HepG2 (cell line): ENCODE results near the gene CCDC59. TPM values are rescaled to one million over a fixed set of nuclear protein-coding genes. Genes with fewer than 3 reads are reported as not detected.
A peak's percentile ranks its signal among the peaks of the same experiment; 100 is the strongest.

ENCODE experiments used
- AKNA ChIP-seq: sonication (generic); formaldehyde crosslinking; IDR thresholded peaks from 2 replicates; pipeline ENCODE4 v1.4.0; 2020; ENCODE audit warnings: missing genetic modification reagents, borderline replicate concordance
- ATF1 ChIP-seq: IDR thresholded peaks from 2 replicates; pipeline ENCODE4 v1.6.1; 2016; ENCODE audit warnings: mild to moderate bottlenecking, control low read depth
- CREM ChIP-seq, 2 experiments: sonication (generic) in 1 of 2; formaldehyde crosslinking in 1 of 2; IDR thresholded peaks; 2 replicates each; pipeline versions ENCODE4 v1.4.0 to v1.6.1; 2016 to 2020; ENCODE audit warnings: antibody characterized with exemption in 1 of 2, mild to moderate bottlenecking in 1 of 2, missing genetic modification reagents in 1 of 2
- HNRNPH1 ChIP-seq: fragments of 200-400 bp; formaldehyde crosslinking; optimal IDR thresholded peaks from 2 replicates; pipeline ENCODE3; 2017; ENCODE audit warnings: mild to moderate bottlenecking, low read depth, low read length
- HNRNPLL ChIP-seq: fragments of 200-400 bp; formaldehyde crosslinking; IDR thresholded peaks from 2 replicates; pipeline ENCODE4 v1.6.1; 2017; ENCODE audit warnings: mild to moderate bottlenecking, low read depth, low read length; ENCODE audit not compliant: poor library complexity, severe bottlenecking
- PCBP1 ChIP-seq: fragments of 200-400 bp; formaldehyde crosslinking; IDR thresholded peaks from 2 replicates; pipeline ENCODE4 v1.6.1; 2017; ENCODE audit warnings: mild to moderate bottlenecking, low read depth, low read length, borderline replicate concordance
- SOX5 ChIP-seq: IDR thresholded peaks from 2 replicates; pipeline ENCODE4 v1.6.1; 2016; ENCODE audit warnings: borderline replicate concordance
- SP5 ChIP-seq: IDR thresholded peaks from 2 replicates; pipeline ENCODE4 v1.6.1; 2016; ENCODE audit warnings: low read depth, borderline replicate concordance
- TEAD3 ChIP-seq: optimal IDR thresholded peaks from 2 replicates; pipeline ENCODE3; 2016; ENCODE audit warnings: borderline replicate concordance
- ZFP36 ChIP-seq: fragments of 150-350 bp; IDR thresholded peaks from 2 replicates; pipeline ENCODE4 v1.6.1; 2018; ENCODE audit warnings: borderline replicate concordance, low read length, low read depth; ENCODE audit not compliant: partially characterized antibody
- ZHX2 ChIP-seq, 2 experiments: sonication (generic) in 1 of 2; formaldehyde crosslinking in 1 of 2; IDR thresholded peaks; 2 replicates each; pipeline versions ENCODE4 v1.6.1 to v1.9.0; 2014 to 2022; ENCODE audit warnings: antibody characterized with exemption in 1 of 2, borderline replicate concordance in 1 of 2, inconsistent platforms in 1 of 2, low read depth in 1 of 2, missing genetic modification reagents in 1 of 2
- ZKSCAN1 ChIP-seq: fragments of 150-350 bp; IDR thresholded peaks from 2 replicates; pipeline ENCODE4 v1.6.1; 2014; ENCODE audit warnings: low read length
- ZNF124 ChIP-seq: sonication (generic); formaldehyde crosslinking; IDR thresholded peaks from 2 replicates; pipeline ENCODE4 v1.4.0; 2020; ENCODE audit warnings: missing genetic modification reagents
- ZNF329 ChIP-seq: sonication (generic); formaldehyde crosslinking; IDR thresholded peaks from 2 replicates; pipeline ENCODE4 v1.9.0; 2021; ENCODE audit warnings: low read depth, mild to moderate bottlenecking, missing genetic modification reagents
- polyA plus RNA-seq, 8 experiments: library from polyadenylated mRNA; depleted of rRNA in 3 of 8; stranded (reverse) in 7 of 8; unstranded in 1 of 8; fragments of >200 nt; fragmentation: Illumina TruSeq in 4 of 8; extraction: Trizol in 4 of 8; gene quantifications; 2 replicates each; pipeline versions ENCODE4 v1.2.1 to v1.2.3, GENCODE V29; 2011 to 2016; ENCODE audit warnings: low read depth in 4 of 8, missing spikeins in 1 of 8, mixed read lengths in 1 of 8; ENCODE audit not compliant: insufficient read depth in 1 of 8
- total RNA-seq, 5 experiments: library from RNA; depleted of rRNA; stranded (reverse); fragments of >200 nt; fragmentation: Illumina TruSeq; extraction: Trizol; gene quantifications; 2 replicates each; pipeline ENCODE4 v1.2.3, GENCODE V29; 2016; ENCODE audit warnings: low read depth in 1 of 5
- TF ChIP-seq, protein P1 (sequence below): sonication (generic); formaldehyde crosslinking; IDR thresholded peaks from 2 replicates; pipeline ENCODE4 v1.4.0; 2020; ENCODE audit warnings: missing genetic modification reagents, mild to moderate bottlenecking, borderline replicate concordance

Gene CCDC59
- total and polyA plus RNA-seq, 2 of the 13 experiments (the other 11 are each of a cell fraction or from before 2014, with no cell fraction given), result 16.1 to 81.3 TPM

DNA sequence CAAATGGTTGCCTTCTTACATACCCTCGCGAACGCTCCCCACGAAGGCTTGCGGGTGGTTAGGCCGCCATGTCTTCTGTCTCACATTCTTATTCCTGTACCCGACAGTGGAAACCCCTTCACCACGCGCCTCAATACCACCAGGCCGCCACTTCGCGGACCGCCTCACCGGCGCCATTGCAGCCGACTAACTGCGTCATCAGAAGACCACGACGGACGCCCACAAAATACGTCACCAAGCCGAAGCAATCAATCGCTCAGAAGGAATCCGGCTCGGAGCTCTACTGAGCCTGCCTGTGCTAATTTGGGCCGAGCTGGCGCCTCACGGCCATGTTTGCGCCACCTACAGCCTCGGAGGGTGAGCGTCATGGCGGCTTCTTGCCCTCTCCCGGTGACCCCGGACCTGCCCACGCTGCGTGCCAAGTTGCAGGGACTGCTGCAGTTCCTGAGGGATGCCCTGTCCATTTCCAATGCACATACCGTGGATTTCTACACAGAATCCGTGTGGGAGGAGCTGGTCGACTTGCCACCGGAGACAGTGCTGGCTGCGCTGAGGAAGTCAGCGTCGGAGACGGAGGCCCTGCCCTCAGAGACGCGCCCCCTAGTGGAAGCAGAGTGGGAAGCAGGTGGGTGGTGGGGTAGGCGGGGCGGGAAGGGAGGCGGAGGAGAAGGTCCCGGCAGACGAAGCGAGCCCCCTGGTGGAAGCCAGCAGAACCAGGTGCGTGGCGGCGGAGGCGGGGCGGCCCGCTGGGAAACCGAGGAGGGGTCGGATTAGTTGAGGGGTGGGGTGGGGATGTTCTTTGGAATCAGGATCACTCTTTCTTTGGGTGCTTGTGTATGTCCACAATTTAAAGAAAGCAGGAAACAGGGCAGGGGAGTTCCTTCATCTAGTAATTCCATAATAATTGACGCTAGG, at the start of gene CCDC59, which contains the start of gene METTL25 (continued):
- TF ChIP-seq AKNA (CRISPR knock-in tag) (peak; percentile 62; the same call in 1 of the 2 replicates), ZKSCAN1 (peak; percentile 82), HNRNPLL (peak; percentile 87), ZFP36 (peak; percentile 45), HNRNPH1 (peak; percentile 61), CREM (IDR thresholded peaks at IDR 0.05) (peak; percentile 100), CREM (CRISPR knock-in tag; IDR thresholded peaks at IDR 0.05) (peak; percentile 98), ZNF124 (CRISPR knock-in tag) (peak; percentile 87), ZNF329 (CRISPR knock-in tag) (no peak; the same call in 1 of the 2 replicates), ZHX2 (IDR thresholded peaks at IDR 0.05; ENCODE audit: low read depth) (peak; percentile 98), ZHX2 (CRISPR knock-in tag; IDR thresholded peaks at IDR 0.05; ENCODE audit: borderline replicate concordance) (0 out of 2 replicates have a peak, but pooled peaks have one; percentile 68), ATF1 (peak; percentile 100), SP5 (CRISPR knock-in tag) (peak; percentile 9; the same call in 1 of the 2 replicates), TEAD3 (CRISPR knock-in tag) (peak; percentile 95), SOX5 (CRISPR knock-in tag) (no peak; the same call in 1 of the 2 replicates), PCBP1 (peak; percentile 93)
- TF ChIP-seq, protein P1, sequence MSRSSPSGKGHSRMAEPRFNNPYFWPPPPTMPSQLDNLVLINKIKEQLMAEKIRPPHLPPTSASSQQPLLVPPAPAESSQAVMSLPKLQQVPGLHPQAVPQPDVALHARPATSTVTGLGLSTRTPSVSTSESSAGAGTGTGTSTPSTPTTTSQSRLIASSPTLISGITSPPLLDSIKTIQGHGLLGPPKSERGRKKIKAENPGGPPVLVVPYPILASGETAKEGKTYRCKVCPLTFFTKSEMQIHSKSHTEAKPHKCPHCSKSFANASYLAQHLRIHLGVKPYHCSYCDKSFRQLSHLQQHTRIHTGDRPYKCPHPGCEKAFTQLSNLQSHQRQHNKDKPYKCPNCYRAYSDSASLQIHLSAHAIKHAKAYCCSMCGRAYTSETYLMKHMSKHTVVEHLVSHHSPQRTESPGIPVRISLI (CRISPR knock-in tag), result no peak; the same call in 1 of the 2 replicates
